Lower leg skin (tissue), 3 donors: Measurements from ENCODE around the gene ANKRD49.

Source experiments
- CTCF ChIP-seq, 3 donors: fragments of 450-650 bp; IDR thresholded peaks; one replicate each; pipeline ENCODE4 v1.5.1; 2016; ENCODE audit warnings: antibody characterized with exemption in 3 of 3, mild to moderate bottlenecking in 3 of 3, moderate library complexity in 2 of 3
- POLR2A ChIP-seq, 2 donors: fragments of 450-650 bp; IDR thresholded peaks; one replicate each; pipeline ENCODE4 v1.6.1; 2016 to 2017; ENCODE audit warnings: antibody characterized with exemption in 2 of 2, mild to moderate bottlenecking in 1 of 2, moderate library complexity in 1 of 2

GRCh38 chr11:94545264-94546161, 51.7 kb downstream of the ANKRD49 start:
- no peak for TF ChIP-seq CTCF (IDR thresholded peaks at IDR 0.05)
- TF ChIP-seq POLR2A (IDR thresholded peaks at IDR 0.05), result no peak
